HG02840 (cell line): ENCODE results near the gene SCT.

ENCODE experiments used
- ATAC-seq: cut with Tn5 transposase; IDR thresholded peaks from one replicate; pipeline ENCODE4 v1.9.1; 2021; ENCODE audit warnings: mild to moderate bottlenecking, moderate library complexity, moderate number of reproducible peaks; ENCODE audit not compliant: unreplicated experiment, low FRiP score

Gene SCT

GRCh38 chr11:645536-645935, 18.6 kb upstream of the SCT start:
- ATAC-seq, result no peak

- ATAC-seq, result no peak
These were observed 17.1 kb upstream of the SCT start for GRCh38 chr11:643849-644738.

- ATAC-seq, result no peak
These were observed 16.4 kb upstream of the SCT start for GRCh38 chr11:643366-643765.

GRCh38 chr11:641806-642370, 14.9 kb upstream of the SCT start:
- ATAC-seq, result no peak

GRCh38 chr11:640021-640706, 13.2 kb upstream of the SCT start:
- no peak for ATAC-seq

GRCh38 chr11:639332-639955, 12.5 kb upstream of the SCT start:
- no peak for ATAC-seq

GRCh38 chr11:638631-639331, 11.8 kb upstream of the SCT start:
- ATAC-seq, result no peak

GRCh38 chr11:637593-638521, 10.9 kb upstream of the SCT start:
- no peak for ATAC-seq

- no peak for ATAC-seq
These were observed 10.3 kb upstream of the SCT start for GRCh38 chr11:637333-637592.

- ATAC-seq, result no peak
These were observed 9.7 kb upstream of the SCT start, which contains the start of gene DRD4 for GRCh38 chr11:636511-637332. Gene DRD4, plus strand, starts transcription at chr11:637269. Its CDS starts 36 bp downstream, at chr11:637305.

GRCh38 chr11:635945-636510, 9.0 kb upstream of the SCT start:
- ATAC-seq, result no peak

- ATAC-seq, result no peak
These were observed 3.9 kb upstream of the SCT start for GRCh38 chr11:630871-631270.

- no peak for ATAC-seq
These were observed 2.2 kb upstream of the SCT start for GRCh38 chr11:629237-629583.

- ATAC-seq, result no peak
These were observed 1.1 kb upstream of the SCT start for GRCh38 chr11:628056-628455.

- ATAC-seq, result no peak
These were observed 261 bp upstream of the SCT start for GRCh38 chr11:627308-627576.

GRCh38 chr11:625636-626268, 1.2 kb downstream of the SCT start:
- no peak for ATAC-seq

GRCh38 chr11:624705-625635, 2.0 kb downstream of the SCT start, which contains the start of gene CDHR5:
Gene CDHR5, minus strand, starts transcription at chr11:624955. Its CDS starts 53 bp downstream, at chr11:624902.
- ATAC-seq, result no peak
